Inflammatory macrophage treated with lipopolysaccharide for 1 hour (primary cell): ENCODE data around the gene FAM219A.
"Not testable (repeated sequence)": the region's sequence is repeated elsewhere in the genome, so short reads cannot be mapped to it uniquely, and the experiment has no call there.

ENCODE experiments used
- DNase-seq, 2 donors: peaks; one replicate each; pipeline ENCODE4 v3.0.0-alpha.2; 2020 to 2022

FAM219A gene

DNA sequence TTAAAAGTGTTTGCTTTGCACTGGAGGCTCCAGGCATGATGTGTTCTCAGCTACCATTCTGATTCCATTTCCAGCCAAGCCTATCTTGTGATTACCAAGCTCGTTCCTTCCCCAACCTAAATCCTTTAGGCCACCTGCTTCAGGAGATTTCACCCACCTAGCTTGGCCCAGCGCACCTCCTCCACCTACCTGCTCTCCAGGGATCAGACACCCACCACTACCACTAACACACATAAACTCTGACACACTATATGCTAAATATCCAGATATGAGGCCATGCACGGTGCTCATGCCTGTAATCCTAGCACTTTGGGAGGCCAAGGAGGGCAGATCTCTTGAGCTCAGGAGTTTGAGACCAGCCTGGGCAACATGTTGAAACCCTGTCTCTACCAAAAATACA lies 84.0 kb downstream of the FAM219A start:
- DNase-seq: no peak

DNA sequence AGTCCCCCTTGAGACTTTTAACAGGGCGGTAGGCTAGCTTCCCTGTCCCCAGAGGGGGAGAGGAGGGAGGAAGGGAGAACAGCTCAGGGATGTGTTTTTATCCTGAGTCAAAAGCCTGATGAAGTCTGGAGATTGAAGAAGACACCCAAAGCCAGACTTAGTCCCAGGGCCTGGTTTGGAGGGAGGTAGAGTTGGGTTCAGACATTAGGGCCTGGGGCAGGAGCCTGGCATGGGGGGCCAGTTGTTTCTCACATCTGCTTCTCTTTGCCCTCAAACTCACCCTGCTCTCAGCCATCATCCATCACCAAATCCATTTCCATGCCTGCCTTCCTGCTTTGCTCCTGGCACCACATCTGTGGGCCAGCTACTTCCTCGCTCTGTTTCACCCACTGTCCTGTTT lies 84.6 kb downstream of the FAM219A start:
- DNase-seq: no peak

DNA sequence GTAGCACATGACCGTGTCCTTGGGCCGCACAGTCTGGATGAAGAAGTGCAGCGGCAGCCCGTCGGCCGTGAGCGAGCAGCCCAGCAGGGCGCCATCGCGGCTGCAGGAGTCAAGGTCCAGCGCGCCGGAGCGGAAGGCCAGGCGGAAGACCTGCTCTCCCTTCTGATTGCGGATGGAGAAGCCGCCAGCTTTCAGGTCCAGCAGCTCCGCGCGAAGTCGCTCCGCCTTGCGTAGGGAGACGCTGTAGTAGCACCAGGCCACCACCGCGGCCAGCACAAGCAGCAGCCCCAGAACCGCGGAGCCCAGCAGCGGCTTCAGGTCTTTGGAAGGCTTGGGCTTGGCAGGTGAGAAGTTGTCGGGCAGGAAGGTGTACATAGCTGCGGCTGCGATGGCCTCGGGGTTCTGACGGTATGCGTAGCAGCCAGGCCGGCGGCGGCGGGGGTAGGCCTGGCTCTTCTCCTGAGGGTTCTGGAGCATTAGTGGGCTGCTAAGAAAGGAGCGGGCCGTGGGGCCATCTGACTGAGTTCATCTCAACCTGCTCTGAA lies 85.8 kb downstream of the FAM219A start:
- no peak for DNase-seq

DNA sequence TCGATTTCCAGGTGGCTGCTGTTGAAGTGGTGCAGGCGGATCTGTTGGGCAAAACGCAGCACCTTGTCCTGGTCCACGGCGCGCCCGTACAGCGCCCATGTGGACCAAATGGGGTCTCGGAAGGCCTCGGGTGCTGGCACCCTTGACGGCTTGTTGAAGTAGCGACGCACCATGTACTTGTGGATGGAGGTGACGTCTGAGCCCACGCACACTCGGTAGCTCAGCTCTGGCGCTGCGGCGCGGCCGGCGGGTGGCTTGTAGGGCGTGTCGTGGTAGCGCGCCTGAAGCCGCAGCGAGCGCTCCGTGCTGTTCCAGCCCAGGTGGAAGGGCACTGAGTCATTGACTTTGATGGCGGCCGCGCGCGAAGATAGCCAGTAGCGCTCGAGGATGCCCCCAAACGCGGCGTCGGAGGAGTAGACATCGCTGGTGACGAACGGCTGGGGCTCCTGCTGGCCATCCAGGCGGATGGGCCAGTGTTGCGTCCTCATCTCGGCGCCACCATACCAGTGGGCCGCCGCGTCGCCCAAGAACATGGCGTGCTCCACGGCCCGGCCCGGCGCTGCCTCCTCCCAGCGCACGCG lies 86.4 kb downstream of the FAM219A start:
- no peak for DNase-seq

DNA sequence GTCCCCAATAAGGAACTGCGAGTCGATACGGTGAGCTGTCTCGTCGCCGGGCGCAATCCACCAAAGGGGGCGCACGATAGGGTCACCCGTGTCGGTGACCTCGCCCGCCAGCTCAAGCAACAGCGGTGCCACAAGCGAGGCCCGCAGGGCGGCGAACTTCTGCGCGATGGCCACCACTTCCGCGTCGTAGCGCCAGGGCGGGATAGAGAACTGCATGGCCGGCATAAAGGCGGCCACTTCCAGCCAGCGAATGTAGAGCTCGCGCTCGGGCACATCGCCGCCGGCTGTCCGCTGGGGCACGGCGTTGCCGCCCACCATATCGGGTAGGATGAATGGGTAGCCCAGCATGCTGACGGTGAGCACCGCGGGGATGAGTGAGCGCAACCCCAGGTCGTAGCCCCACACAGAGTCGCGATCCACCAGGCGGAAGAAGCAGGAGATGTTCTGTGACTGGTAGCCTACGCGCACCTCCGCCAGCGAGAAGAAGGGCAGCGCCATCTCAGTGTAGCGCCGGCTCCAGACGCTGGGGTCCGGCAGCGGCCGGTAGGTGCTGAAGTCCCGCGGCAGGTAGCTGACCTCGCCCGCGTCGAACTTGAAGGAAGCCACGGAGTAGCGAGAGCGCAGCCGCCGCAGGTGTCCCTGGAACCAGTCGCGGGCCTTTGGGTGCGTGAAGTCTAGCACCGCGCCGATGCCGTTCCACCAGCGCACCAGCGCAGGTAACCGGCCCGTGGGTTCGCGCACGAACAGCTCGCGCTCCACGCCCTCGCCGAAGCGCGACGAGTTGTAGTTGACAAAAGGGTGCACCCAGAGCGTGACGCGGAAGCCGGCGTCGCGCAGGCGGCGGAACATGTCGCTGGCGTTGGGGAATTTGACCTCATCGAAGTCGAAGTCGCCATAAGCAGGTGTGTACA lies 87.1 kb downstream of the FAM219A start:
- DNase-seq: no peak

DNA sequence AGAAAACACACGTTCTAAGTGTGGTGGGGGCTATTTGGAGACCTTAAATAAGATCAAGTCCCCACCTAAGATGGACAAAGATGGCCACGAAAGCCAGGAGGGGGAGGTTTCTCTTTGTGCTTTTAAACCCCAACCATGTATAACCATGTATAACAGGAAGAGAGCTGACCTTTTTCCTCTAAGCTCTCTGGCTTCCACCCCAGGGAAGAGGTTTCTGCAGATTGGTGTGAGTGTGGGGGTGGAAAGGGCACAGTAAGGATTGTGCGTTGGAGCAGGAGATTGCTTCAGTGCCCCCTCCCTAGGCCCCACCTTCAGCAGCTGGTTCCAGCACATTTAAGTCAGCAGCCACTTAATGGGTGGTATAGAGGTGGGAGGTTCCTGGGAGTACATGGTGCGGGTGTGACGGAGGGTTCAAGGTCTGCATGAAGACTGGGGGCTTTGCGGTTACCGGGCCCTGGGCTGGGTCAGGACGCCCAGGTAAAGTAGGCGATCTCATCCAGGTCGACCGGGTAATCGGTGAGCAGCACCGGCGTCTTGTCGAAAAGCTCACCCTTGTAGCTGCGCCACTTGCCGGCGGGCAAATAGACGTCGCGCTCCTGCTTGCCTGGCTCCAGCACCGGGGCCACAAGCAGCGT lies 87.9 kb downstream of the FAM219A start:
- no peak for DNase-seq

DNA sequence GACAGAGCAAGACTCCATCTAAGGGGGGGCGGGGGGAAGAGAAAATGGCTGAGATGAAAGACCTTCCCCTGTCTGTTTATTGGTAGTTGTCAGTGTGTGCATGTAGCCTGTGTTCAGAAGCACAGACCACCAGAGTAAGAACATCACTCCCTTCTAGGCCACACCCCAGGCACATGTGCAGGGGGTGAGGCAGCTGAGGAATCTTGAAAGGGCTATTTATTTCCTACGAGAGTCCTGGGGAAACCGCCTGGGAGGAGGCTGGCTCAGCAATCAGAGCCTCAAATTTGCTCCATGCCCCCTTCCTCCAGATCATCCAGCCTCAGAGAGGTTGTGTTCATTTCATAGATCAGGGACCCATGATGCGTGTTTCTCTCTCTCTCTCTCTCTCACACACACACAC lies 88.7 kb downstream of the FAM219A start:
- no peak for DNase-seq

DNA sequence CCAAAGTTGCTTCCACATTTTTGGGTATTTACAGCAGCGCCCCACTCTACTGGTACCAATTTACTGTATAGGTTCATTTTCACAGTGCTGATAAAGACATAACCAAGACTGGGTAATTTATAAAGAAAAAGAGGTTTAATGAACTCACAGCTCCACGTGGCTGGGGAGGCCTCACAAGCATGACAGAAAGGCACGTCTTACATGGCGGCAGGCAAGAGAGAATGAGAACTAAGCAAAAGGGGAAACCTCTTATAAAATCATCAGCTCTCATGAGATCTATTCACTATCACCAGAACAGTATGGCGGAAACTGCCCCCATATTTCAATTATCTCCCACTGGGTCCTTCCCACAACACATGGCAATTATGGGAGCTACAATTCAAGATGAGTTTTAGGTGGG lies 89.6 kb downstream of the FAM219A start:
- DNase-seq: not testable (repeated sequence)

DNA sequence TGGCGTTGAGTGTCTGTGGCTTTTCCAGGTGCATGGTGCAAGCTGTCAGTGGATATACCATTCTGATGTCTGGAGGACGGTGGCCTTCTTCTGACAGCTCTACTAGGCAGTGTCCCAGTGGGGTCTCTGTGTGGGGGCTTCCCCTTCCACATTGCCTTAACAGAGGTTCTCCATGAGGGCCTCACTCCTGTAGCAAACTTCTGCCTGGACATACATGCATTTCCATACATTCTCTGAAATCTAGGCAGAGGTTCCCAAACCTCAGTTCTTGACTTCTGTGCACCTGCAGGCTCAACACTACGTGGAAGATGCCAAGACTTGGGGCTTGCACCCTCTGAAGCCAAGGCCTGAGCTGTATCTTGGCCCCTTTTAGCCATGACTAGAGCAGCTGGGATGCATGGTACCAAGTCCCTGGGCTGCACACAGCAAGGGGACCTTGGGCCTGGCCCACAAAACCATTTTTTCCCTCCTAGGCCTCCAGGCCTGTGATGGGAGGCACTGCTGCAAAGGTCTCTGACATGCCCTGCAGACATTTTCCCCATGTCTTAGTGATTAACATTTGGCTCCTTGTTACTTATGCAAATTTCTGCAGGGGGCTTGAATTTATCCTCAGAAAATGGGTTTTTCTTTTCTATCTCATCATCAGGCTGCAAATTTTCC lies 90.5 kb downstream of the FAM219A start:
- DNase-seq: not testable (repeated sequence)

DNA sequence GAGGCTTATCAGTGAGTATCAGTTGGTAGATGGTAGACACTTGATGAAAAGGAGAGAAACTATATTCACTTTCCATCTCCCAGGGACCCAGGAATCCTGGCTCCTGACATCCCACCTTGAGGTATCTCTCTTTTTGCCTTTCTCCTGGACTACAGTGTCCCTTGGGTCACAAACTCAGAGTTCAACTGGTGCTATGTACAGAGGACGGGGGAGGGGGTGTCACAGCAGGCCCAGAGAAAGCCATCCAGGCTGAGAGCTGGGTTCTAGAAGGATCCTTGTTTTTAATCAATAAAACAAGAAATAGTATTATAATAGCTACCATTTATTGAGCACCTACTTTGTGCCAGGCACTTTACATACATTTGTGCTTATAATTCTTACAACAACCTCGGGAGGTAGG lies 92.0 kb downstream of the FAM219A start:
- DNase-seq: no peak

DNA sequence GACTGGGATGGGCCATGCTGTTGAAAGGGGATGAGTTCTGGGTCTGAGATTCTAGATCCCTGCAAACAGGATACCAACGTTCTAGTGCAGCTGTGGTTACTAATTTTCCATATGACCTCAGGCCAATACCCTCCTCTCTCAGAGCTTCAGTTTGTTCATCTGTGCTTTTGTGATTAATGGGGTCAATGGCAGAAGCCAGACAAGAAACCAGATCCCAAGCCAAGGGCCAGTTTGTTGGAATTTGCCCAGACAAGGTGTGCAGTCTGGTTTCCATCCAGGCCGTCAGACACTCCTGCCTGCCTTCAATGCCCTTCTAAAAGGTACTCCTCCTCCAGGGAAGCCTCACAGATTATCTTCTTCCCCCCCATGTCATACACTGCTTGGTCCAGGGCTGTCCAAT lies 93.1 kb downstream of the FAM219A start:
- no peak for DNase-seq

DNA sequence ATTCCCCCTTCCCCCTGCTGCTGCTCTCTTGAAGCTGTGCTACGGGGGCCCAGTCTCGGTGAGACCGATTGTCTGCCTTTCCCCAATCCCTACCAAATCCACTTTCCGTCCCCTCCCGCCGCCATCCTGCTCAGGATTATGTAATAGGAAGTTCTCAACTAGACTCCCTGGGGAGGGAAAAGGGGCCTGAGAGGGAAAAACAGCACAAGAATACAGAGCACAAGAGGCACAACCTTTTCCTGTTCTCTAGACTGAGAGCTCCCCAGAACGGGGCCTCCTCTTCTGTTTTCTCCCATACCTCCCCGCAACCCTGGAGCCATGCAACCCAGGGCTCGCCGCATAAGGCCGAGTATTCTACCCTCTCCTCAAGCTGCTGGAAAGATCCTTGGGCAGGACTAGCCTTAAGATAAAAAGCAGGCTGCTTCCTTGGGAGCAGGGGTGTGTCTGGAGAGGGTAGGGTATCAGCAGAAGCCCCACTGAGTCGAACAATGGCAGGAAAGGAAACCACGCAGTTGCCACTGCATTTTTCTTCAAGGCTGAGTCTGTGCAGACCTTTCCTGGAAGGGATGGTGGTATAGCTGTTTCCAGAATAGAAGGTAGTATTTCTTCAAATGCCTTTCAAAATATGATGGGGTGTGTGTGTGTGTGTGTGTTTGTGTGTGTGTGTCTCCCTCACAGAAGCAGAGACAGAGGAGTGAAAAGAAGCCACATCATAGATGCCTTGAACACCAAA lies 94.6 kb downstream of the FAM219A start:
- no peak for DNase-seq

DNA sequence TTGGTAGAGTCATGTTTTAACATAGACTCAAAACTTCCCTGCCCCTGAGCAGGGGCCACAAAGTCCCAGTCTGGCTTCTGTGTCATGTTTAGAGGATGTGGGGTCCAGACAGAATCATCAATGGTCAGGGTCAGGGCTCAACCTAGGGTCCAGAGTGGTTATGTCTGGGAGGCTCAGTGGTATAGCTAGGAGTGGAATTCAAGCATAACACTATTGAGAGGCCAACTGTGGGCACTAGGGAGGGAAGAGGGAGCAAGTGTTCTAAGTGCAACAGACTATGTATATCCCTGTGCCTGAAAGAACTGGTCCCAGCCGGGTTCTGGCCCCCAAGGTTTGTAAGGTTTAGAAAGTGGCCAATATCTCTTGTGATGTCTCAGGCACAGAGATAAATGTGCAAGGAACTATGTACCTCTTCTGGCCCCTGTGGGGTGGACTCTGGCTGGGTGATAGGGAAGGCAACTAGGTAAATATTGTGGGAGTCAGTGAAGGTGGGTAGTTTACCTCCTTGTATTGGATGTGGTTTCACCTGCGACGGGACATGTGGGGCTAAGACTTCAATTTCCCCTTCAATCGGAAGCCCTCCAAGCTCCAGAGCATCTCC lies 95.7 kb downstream of the FAM219A start:
- no peak for DNase-seq

DNA sequence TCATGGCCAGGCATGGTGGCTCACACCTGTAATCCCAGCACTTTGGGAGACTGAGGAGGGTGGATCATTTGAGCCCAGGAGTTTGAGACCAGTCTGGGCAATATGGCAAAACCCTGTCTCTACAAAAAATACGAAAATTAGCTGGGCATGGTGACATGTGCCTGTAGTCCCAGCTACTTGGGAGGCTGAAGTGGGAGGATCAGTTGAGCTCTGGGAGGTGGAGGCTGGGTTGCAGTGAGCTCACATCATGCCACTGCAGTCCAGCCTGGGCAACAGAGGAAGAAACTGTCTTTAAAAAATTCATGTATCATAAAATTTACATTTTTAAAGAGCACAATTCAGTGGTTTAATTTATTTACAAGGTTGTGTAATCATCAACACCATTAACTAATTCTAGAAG lies 105.4 kb downstream of the FAM219A start:
- not testable (repeated sequence) for DNase-seq

DNA sequence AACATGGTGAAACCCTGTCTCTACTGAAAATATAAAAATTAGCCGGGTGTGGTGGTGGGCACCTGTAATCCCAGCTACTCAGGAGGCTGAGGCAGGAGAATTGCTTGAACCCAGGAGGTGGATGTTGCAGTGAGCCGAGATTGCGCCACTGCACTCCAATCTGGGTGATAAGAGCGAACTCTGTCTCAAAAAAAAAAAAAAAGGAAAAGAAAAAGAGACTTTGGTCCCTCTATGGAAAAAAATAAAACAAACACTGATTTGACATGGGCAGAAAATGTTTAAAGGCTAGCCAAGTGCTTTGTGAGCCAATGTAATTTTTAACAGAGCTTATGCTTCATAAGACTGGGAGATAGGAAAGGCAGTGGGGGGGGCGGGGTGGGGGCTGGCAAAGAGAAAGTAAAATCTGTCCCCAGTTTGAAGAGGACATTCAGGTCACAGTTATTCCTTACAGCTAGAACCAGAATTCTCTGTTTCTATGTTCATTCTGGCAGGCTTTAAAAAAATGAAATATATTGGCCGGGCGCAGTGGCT lies 106.2 kb downstream of the FAM219A start:
- DNase-seq: not testable (repeated sequence)

DNA sequence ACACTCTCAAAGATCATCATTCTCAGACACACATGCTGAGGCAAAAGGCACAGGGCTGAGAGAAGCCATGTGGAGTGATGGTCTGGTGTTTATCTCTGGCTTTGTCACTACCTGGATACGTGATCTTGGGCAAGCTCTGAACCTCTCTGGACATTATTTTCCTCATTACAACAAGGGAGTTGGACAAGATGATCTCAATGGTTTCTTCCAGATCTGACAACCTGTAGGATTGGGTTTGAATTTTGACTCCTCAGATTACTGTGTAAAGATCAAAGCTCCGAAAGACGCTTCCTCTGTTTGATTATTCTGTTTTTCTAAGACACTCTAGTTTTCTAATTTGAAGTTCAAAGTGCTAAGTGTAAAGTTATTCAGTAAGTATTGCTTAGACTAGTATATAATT lies 109.0 kb downstream of the FAM219A start:
- no peak for DNase-seq
